DMS 273 (cell line): ENCODE data around the gene DRAP1.

Source experiments
- DNase-seq: peaks from one replicate; lab custom pipeline; 2025; ENCODE audit not compliant: unreplicated experiment; lab: John Stamatoyannopoulos, UW

Gene DRAP1

DNA sequence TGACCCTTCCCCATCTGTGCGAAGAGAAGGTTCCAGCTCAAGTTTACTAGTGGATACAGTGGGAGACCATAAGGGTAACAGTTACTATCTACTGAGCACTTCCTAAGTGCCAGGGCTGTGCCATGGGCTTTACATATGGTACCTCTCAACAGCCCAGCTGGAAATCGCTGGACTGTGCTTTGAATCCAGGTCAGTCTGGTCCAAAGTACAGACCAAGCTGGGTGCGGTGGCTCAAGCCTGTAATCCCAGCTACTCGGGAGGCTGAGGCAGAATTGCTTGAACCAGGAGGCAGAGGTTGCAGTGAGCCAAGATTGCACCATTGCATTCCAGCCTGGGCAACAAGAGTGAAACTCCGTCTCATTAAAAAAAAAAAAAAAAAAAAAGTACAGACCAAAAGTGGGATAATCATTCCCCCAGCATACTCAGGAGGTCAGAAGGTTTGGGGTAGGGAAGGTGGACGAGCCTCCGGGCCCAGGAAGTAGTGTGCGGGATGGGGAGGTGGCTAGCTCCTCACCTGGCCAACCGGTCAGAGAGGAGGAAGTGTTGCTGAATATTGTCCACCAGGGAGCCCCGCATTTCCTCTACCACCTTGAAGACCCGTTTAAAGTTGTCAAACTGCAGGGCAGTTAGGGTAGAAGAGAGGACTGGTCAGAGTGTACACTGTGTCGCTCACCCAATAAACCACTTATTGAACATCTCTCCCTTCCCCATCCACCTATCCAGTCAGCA, 33.3 kb upstream of the DRAP1 start:
- no peak for DNase-seq

- DNase-seq, result no peak
Observed at GRCh38 chr11:65886826-65887722, 32.2 kb upstream of the DRAP1 start.

GRCh38 chr11:65887723-65888162, 31.5 kb upstream of the DRAP1 start:
- peak; percentile 79 for DNase-seq

- DNase-seq, result peak; percentile 97
Observed at GRCh38 chr11:65888163-65888814, 30.9 kb upstream of the DRAP1 start, which contains the start of gene FIBP. Gene FIBP (minus strand): TSS chr11:65888471. CDS start chr11:65888418, 53 bp downstream.

DNA sequence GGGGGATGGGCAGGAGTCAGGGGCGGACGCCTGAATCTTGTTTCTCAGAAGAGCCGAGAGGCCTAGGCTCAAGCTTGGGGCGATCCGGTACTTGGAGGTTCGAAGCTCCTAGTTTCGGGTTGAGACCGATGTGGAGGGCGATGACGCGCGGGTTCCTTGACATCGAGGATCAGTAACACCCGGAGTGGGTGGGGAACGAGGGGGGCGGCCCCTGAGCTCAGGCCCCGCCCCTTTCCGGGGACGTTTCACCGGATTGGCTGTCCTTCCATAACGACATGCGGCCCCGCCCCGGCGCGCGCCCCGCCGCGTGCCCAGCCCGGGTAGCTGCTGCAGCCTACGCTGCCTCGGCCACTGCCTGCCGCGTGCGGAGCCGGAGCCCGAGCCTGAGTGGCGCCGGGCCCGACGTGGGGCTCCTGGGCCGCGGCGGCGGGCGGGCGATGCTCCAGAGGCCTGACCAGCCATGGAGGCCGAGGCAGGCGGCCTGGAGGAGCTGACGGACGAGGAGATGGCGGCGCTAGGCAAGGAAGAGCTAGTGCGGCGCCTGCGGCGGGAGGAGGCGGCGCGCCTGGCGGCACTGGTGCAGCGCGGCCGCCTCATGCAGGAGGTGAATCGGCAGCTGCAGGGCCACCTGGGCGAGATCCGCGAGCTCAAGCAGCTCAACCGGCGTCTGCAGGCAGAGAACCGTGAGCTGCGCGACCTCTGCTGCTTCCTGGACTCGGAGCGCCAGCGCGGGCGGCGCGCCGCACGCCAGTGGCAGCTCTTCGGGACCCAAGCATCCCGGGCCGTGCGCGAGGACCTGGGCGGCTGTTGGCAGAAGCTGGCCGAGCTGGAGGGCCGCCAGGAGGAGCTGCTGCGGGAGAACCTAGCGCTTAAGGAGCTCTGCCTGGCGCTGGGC, 28.7 kb upstream of the DRAP1 start, which contains the start of gene CCDC85B:
Gene CCDC85B (plus strand): TSS at position 350 of the 895 bp plus-strand sequence. CDS start 111 bp downstream, at position 461.
- peak; percentile 96 for DNase-seq

- peak; percentile 64 for DNase-seq
Observed at GRCh38 chr11:65891219-65892136, 27.7 kb upstream of the DRAP1 start.

- peak; percentile 47 for DNase-seq
Observed at GRCh38 chr11:65892137-65892540, 27.1 kb upstream of the DRAP1 start.

DNA sequence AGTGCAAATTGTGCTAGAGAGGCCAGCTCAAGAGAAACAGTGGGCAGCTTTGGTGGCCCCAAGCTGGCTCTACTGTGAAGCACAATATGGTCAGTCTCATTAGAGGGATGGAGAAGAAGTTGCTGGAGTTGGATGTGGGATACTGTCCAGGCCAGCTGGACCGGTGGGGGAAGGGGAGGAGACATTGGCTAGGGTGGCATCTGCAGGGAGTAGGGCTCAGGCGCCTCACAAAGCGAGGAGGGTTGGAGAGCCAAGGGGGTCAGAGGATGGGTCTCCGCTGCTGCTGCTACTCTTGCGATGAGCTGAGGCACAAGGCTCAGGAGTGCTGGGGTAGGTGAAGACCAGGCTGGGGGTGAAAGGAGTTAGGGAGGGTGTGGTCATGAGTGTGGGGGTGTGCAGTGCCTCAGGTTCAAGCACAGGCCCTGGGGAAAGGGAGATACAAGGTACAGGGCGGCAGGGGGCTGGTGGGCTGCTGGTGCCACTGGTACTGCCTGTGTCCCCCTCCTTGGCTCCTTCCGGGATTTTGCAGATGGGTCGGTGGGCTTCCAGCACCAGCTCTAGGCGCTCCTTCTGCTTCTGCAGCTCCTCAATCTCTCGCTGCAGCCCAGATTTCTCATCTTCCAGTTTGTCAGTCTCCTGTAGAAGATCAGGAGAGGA, 26.4 kb upstream of the DRAP1 start:
- DNase-seq, result peak; percentile 40

GRCh38 chr11:65894034-65894591, 25.1 kb upstream of the DRAP1 start:
- no peak for DNase-seq

DNA sequence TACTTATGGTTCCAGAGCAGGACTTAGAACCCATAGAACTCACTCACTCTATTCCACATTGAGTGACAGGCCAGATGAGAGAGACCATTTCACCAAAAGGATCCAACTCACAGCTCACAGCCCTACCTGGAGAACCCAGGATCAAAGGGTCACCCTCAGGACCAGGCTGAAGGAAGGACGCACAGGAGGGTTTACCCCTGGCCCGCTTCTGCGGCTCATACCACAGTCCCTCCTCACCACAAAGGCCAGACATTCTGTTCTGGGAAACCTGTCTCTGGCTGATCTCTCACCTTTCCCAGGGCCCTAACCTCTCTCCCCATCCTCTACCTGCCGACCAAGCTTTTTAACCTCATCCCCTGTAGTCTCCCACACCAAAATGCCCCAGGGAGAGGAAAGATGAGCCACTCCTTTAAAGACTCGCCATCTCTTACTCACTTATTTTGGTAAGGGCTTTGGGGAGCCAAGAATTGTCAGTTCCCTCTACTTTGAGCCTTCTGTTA, 23.7 kb upstream of the DRAP1 start:
- no peak for DNase-seq

DNA sequence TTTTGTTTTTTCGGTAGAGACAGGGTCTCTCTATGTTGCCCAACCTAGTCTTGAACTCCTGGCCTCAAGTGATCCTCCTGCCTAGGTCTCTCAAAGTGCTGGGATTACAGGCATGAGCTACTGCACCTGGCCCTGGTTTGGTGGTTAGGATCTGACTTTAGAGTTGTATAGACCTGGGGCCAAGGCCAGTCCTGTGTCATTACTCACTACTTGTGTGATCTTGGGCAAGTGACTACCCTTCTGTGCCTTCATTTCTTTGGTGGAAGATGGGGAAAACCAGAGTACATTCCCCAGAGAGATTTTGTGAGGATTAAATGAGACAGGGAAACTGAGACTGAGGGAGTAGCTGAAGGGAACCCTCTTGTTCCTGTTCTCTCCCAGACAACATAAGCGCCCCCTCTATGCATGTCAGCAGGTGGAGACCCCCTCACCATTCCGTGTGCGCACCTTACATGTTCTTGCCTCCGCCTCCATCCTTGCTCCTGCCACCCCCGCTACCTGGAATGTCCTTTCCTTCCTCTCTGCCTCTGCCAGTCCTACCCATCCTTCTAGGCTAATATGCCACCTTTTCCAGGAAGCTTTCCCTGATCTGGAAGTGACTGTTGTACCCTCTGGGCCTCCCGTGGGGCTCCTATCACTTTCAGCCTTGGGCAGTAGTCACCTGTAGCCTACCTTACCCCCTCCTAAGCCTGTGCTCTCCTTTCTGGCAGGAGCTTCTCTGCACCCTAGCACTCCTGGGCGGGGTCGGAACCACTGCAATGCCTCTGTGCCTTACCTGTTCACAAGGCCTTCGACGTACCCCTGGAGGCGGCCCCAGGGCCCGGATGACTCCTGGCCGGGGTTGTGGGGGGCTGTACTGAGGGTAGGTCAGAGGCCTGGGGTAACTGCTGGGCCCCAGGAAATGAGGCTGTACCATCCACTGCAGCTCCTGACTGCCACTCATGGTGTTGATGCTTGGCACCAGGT, 22.9 kb upstream of the DRAP1 start:
- no peak for DNase-seq

DNA sequence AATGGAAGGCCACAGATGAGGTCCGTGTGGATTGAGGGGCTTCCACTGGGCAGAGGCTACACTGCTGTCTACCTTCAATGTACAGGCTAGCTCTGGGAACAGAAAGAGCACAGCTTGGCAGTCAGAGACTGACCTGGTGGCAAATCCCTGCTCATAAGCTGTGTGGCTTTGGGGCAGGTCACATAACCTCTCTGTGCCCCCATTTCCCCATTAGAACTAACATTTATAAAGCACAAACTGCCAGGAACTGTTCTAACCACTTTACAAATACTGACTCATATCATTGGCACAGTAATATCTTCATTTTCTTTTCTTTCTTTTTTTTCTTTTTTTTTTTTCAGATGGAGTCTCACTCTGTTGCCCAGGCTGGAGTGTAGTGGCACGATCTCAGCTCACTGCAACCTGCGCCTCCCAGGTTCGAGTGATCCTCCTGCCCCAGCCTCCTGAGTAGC, 22.2 kb upstream of the DRAP1 start:
- DNase-seq, result no peak

DNA sequence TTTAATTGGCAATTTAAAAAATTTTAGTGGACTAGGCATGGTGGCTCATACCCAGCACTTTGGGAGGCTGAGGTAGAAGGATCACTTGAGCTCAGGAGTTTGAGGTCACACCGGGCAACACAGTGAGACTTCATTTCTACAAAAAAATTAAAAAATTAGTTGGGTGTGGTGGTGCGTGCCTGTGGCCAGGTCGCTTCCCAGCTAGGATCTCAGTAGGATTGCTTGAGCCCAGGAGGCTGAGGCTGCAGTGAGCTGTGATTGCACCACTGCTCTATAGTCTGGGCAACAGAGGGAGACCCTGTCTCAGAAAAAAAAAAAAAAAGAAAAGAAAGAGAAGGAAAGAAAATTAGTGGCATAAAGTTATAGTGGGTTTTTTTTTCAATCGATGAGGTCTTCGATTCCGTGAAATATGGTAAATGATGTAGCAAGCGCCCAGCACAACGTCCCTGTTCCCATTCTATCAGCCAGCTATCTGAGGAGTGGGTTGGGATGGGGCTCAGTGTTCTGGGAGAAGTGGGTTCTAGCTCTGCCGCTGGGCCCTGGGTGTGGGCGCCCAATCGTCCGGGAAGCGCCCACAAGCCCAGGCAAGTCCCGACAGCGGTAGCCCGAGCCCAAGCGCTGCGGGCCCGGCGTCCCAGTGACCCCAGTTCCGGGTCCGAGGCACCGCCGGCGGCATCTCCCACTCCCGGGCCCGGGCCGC, 20.4 kb upstream of the DRAP1 start:
- no peak for DNase-seq

- DNase-seq, result peak; percentile 30
Observed at GRCh38 chr11:65899356-65900124, 19.7 kb upstream of the DRAP1 start.

DNA sequence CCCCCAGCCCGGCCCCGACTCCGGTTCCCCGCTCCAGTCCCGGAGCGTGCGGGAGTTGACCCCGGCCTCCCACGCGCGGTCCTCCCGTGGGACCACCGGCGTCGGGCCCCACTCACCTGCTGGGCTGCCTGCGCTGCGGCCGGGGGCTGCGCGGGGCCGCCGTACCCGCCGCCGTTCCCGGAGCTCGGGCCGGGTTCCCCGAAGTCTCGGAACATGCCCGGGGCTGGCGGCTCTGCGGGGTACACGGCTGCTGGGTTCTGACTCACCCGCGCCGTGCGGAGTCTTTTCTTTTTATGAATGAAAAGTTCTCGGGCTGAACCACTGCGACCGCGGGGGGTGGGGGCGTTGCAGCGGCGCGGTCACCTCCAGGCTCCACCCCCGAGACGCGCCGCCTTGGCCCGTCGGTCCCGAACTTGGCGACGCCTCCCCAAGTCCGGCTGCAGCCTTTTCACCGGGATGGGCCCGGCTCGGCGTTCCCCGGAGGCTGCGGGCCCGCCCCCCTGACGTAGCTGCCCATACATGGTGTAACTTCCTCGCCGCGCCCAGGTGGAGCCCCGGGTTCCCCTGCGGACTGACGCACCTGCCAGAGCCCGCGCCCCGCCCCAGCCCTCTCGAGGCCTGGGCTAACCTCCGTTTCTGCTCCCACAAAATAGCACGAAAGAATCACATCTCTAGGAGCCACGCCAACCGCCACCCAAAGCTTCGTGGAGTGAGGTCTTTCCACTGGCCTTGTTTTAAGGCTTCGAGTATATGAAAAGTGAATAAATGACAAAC, 18.9 kb upstream of the DRAP1 start, which contains the start of gene FOSL1:
Gene FOSL1 (minus strand): TSS at position 264 of the 774 bp plus-strand sequence. CDS start 49 bp downstream, at position 215.
- peak; percentile 75 for DNase-seq
